NCI-H1092 (cell line): ENCODE measurements around the gene ACAD8.

Experiments used
- DNase-seq: peaks from one replicate; lab custom pipeline; 2025; lab: John Stamatoyannopoulos, UW

ACAD8 gene

DNA sequence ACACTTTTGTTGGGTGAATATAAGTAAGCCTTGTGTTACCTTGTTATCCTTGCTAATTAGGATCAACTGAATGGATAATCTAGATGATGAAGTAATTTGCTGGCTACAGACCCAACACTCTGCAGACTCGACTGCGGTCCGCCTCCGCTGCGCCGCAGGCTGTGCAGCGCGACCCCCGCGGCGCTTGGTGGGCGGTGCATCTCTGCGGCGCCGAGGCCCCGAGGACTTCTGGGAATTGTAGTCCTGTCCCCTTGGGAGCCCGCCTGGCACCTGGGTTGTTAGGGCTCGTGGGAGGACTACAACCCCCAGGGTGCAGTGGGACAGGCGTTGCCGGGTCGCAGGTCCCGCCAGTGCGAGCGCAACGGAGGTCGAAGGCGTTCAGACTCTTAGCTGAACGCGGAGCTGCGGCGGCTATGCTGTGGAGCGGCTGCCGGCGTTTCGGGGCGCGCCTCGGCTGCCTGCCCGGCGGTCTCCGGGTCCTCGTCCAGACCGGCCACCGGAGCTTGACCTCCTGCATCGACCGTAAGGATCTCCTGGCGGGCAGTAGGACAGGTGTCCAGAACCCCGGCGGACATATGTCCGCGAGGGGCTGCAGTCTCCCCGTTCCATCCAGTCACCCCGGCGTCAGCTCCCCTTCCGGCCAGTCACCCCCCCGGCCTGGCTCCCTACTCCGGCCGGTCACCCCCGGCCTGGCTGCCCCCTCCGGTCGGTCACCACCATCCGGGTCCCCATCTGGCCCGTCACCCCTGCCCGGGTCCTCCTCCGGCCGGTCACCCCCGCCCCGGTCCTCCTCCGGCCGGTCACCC lies at the start of gene ACAD8, which contains the start of gene THYN1:
ACAD8 (plus strand) TSS at position 381 of the 806 bp plus-strand sequence; CDS start at position 414, 33 bp downstream.
THYN1 (minus strand) TSS at position 165 of the 806 bp plus-strand sequence. CDS start 470 bp downstream, outside the sequence.
- DNase-seq = peak; percentile 98

DNA sequence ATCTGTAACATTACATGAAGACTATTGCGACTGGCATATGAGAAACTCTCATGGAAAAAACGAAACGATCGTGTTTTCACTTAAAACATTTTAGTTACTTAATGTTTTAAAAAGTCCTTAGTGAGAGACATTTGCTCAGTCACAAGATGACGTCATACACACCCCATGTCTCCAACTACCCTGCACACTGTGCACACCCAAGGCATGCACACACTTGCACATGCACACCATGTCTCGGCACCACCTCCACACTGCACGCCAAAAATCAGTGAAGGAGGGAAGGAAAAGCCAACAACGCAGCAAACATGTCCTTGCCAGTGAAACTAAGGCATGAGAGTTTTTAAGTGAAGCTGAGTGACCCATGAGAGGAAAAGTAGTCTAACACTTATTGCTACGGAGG lies 47.6 kb upstream of the ACAD8 start:
- DNase-seq = no peak

DNA sequence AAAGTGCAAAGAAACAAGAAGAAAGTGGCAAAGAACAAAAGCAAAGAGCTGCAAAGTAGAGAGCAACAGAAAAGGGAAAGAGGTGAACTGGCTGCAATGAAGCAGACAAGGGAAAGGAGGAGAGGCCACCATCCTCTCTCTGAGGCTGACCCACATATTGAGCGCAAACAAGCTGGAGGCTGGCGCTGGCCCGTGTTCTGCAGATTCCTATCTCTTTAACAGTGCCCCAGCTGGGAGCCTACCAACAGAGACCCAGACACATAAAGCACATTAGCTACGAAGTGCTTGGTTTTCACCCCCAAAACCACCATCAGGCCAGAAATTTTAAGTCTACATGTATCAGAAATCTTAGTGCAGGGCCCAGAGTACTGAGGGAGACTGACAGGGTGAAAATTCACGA lies 47.2 kb upstream of the ACAD8 start:
- no peak for DNase-seq

DNA sequence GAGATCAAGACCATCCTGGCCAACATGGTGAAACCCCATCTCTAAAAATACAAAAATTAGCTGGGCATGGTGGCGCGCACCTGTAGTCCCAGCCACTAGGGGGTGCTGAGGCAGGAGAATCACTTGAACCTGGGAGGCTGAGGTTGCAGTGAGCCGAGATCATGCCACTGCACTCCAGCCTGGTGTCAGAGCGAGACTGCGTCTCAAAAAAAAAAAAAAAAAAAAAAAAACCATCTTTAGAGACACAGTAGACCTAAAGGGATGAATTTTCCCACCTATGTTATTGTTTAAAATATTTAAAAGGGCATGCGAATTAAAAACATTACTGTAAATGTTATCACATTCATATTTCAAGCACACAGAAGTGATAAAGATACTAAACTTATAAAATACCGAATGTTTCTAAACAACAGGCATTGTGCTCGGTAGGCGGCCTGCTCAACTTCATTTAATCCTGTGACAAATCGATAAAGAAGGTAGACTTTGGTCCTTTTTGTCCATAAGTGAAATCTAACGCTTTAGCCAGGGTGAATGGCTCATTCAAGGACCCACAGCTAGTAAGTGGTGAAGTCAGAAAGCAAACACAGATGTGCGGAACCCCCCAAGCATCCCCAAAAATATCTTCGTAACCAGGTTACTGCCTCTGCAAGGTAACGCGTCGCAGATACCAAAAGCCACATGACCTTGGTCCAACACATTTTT lies 45.7 kb upstream of the ACAD8 start:
- DNase-seq = no peak

DNA sequence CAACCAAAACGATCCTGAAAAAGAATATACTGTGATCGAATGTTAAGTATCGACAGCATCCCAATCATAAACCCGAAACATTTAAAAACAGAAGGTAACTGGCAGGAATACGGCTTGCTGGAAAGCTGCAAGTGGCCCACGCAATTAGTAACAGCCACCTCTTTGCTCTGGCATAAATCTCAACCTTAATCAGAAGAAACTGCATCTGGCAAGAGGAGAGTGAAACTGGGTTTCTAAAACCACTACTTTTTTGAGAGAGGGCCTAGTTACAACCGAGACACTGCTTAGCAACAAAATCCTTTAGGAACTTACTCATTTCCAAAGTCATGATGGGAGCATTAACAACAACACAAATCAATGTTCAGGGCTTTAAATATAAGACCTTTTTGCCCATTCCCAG lies 37.5 kb upstream of the ACAD8 start:
- no peak for DNase-seq

DNA sequence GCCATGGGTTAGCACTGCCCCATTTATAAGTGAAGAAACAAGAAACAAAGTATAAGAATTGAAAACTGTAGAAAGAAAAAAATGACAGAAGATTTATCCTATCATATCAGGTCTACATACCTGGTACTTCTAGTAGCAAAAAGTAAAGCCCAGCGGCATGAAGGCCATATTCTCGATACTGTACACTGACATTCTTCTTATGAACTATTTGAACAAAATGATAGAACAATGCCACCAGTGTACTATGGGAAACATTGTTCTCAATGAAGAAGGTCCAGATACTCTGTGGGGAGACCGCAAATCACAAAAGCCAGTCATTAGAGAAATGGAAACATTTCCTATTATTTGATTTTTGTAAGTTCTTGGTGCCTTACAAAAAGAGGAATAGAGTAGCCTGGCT lies 36.6 kb upstream of the ACAD8 start:
- DNase-seq = no peak

GRCh38 chr11:134223121-134223520 lies 30.2 kb upstream of the ACAD8 start:
- no peak for DNase-seq

- peak; percentile 97 for DNase-seq
These were observed 29.3 kb upstream of the ACAD8 start, which contains the start of the genes NCAPD3 and VPS26B for GRCh38 chr11:134223836-134224709. NCAPD3 (minus strand) TSS chr11:134223967; CDS start chr11:134223926, 41 bp downstream. VPS26B (plus strand) TSS chr11:134224671; CDS start chr11:134225123, 452 bp downstream.

DNA sequence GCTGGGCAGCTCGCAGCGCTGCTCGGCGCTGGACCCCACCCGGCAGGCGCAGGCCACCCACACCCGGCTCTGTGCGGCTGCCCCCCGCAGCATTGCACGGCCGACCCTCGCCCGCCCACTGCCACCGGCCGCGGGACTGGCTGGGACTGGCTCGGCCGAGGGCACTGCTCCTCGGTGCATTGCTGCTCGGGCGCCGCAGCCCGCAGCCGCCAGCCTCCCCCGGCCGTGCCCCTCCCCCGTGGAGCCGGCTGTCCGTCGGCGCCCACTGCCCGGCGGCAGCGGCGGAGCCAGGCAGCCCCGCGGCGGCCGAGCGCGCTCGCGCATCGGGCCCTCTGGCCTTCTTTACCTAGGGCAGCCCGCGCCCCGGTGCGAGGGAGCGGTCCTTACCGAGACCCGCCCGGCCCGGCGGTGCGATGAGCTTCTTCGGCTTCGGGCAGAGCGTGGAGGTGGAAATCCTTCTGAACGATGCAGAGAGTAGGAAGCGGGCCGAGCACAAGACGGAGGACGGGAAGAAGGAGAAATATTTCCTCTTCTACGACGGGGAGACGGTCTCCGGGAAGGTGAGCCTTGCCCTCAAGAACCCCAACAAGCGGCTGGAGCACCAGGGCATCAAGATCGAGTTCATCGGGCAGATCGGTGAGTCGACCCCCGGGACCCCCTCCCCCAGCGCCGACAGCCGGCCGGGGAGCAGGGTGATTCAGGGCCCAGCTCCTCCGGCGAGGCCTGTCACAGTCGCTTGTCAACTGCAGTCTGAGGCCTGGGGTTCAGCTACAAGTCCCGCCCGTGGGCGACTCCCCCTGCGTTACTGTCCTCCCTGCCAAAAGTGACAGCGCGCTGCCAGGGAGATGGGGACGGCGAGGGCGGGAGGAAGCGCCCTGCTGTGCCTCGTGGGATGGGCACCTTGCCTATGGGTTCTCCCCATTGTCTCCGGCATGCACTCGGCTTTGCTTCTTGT lies 28.4 kb upstream of the ACAD8 start:
- DNase-seq = peak; percentile 77

DNA sequence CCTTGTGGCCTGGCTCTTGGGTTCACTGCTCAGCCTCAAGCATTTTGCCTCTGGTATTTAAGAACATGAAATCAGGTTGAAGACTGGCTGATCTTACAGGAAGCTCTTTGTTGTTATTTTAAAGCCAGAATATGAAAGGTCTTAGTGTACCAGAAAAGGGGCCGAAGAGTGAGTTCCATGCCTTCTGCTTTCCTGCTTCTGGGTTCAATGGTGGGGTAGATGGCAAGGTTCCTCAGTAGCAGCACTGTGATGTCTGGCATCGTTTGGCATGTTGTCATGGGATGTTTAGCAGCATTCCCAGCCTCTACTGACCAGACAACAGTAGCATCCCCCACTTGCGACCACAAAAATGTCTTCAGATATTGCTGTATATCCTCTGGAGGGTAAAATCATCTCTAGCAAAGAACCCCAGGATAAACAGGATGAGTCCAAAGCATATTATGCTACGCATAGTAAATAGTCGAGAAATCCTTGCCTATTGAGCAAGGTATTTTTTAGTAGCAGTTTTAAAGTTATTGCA lies 26.5 kb upstream of the ACAD8 start:
- no peak for DNase-seq

- DNase-seq = no peak
These were observed 24.7 kb upstream of the ACAD8 start for GRCh38 chr11:134228625-134229024.

DNA sequence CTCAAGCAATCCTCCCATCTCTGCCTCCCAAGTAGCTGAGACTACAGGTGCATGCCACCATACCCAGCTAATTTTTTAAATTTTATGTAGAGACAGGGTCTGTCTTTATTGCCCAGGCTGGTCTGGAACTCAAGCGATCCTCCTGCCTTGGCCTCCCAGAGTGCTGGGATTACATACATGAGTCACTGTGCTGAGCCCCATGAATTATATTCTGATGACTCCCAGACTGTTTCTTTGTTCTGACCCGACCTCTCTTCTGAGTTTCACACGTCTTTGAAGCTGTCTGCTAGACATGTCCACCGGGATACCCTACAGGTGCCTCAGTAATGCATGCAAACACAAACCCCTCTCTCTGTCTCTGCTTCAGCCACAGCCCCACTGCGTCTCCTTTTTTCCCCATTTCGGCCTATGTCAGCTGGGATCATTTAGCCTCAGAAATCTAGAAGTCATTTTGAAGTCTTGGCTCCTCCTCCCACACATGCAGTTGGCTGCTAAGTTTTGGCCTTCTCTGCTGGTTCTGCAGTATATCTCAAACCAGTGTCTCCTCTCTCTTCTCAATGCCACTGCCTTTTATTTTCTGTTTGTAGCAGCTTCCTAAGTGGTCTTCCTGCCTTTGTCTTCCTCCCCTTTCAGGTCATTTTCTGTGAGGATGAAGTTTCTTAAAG lies 24.1 kb upstream of the ACAD8 start:
- DNase-seq = no peak

GRCh38 chr11:134230339-134230738 lies 23.0 kb upstream of the ACAD8 start:
- DNase-seq = no peak

- DNase-seq = no peak
These were observed 21.3 kb upstream of the ACAD8 start for GRCh38 chr11:134231958-134232659.

DNA sequence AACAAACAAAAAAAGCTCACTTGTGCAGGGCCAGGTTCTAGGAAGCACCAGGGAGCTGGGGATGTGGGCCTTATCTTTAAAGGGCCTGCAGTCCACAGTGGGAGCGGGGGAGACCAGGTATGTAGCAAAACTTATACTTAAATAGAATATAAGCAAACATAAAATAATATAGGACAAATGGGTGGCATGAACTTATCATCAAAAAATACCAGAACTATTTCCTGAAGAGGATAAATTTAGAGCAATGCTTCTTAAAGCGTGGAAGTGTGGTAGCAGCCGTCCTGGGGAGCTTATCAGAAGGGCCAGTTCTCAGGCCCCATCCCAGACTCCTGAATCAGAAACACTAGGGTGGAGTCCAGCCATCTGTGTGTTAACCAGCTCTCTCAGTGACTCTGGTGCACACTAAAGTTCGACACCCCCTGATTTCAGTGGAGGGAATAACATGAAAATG lies 19.6 kb upstream of the ACAD8 start:
- no peak for DNase-seq

DNA sequence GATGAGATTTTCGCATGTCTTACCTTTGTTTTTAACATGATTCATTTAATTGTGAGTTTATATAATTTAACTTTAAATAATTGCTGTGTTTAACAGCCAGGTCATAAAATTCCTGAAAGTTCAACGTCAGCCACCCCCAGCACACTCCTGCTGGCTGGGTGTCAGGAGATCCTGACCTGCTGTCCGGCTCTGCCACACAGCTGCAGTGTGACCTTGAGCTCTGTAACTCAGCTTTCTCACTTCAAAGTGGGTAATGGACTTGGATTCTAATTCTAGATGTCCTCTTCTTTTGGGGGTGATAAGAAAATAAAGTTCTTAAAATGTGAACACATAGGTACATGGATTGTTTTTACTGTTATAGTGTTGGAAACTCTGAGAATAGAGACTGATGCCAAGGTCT lies 18.0 kb upstream of the ACAD8 start:
- DNase-seq = no peak

- no peak for DNase-seq
These were observed 16.4 kb upstream of the ACAD8 start for GRCh38 chr11:134236834-134237556.

DNA sequence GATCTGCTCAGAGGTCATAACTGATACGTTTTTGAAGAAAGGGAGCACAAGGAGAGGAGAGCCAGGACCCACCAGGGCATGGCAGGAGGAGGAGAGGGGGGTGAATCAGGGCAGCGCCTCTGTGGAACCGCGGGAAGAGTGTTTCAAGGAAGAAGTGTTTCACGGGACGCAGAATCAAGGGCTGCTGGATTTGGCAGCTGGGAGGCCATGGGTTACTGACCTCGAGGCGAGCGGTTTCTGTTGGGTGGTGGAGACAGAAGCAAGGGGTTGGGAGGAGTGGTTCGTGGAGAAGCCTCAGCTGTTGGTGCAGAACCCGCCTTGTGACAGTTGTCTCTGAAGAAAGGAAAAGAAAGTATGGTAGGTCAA lies 15.8 kb upstream of the ACAD8 start:
- no peak for DNase-seq

GRCh38 chr11:134238956-134239355 lies 14.4 kb upstream of the ACAD8 start:
- no peak for DNase-seq
